Activated gamma-delta T cell treated with anti-CD3 and anti-CD28 coated beads, Interleukin-2, amount 50 U/mL, for 16 hours (primary cell): ENCODE data around the gene KCNH8.

Experiments used
- DNase-seq: peaks from one replicate; pipeline ENCODE4 v3.0.0-alpha.2; 2020; ENCODE audit warnings: low read depth

The KCNH8 gene

DNA sequence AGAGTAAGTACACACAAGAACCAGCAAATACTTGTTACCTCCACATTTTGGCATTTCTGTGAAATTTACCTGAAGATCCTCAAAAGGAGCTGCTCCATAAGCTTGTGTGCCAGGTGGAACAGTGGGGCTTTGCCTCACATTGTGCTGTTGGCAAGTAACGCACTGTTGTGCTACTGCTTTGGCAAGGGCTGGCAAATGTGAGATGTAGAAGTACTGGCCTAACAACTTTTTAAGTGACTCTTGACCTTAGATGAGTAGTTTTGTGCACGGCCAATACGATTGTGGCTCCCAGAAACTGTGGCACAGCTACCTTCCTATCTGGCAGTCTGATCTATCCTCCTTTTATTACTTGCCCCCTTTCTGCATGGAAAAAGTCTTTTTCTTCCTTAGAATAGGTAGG, 337.0 kb downstream of the KCNH8 start:
- DNase-seq, result no peak

DNA sequence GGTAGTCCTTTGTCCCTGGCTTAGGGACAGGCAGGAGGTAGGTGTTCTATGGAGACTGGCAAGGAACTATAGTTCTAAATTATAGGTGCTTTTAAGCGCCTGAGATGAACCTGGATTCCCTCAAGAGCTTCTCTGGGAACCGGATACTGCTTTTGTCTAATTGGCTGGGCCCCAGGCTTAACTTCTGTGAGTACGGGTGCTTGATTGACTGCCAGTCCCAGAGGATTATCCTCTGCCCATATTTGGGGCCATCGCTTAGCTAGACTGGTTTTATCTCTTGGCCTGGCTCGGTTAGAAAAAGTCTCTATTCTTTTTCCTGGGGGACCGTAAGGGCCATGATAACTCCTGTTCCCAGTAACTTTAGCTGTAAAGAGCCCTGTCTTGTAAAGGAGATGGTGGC, 339.1 kb downstream of the KCNH8 start:
- no peak for DNase-seq

DNA sequence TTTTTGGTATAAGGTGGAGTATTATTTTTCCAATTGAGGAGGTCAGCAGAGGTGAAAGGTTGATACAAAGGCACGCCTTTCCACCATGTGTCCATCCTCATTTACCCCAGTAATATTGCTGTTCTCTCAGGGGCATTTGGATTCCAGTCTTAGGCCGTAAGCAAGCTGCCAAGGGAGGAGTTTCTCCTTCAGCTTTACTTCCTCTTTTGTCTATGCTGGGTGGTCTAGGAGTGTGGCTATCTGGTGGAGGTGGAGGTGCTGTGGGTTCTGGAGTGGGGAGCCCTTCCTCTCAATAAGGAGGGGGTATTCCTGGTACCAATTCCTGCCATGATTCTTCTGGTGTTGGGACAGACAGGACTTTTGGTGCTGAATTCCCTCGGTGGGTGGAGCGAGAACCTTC, 340.6 kb downstream of the KCNH8 start:
- no peak for DNase-seq

DNA sequence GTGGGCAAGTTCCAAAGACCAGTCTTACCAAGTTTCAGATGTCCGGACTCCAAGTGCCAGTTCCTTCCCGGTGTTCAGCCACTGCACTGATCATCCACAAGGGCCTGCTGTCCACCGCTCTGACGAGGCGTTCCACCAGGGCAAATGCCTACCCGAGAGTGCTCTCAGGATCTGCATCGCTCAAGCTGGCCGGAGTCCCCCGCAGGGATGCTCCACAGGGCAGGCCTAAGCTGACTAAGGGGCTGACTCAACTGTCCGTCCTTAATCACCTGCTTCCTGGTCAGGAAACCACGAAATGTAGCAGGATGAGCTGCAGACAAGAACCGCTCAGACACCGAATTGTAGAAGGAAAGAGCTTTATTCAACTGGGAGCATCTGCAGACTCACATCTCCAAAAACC, 341.6 kb downstream of the KCNH8 start:
- DNase-seq, result no peak

DNA sequence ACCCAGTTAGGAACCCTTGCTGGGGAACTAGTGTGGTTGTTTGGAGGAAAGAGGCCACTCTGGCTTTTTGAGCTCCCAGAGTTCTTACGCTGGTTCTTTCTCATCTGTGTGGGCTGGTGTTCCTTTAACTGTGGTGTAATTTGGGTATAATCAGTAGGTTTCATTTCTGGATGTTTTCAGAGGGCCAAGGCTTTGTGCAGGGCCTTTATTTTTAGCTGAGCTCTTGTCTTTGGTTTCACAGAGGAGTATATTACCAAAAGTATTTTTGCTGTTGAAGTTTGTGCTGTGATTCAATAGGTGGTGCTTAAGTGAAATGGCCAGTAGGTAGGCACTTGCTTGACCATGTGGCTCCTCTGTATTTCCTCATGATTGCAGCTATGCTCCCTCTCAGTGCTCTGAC, 357.9 kb downstream of the KCNH8 start:
- DNase-seq, result no peak

DNA sequence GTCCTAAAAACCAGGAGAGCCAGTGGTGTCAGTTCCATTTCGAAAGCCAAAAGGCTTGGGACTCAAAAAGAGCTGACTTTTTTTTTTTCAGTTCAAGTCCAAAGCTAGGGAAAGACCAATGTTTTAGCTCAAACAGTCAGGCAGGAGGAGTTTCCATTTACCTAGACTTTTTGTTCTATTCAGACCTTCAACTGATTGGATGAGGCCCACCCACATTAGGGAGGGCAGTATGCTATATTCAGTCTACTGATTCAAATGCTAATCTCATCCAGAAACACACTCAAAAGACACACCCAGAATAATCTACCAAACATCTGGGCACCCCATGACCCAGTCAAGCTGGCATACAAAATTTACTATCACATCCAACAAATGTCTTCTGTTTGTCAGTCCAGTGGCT, 374.0 kb downstream of the KCNH8 start:
- no peak for DNase-seq

DNA sequence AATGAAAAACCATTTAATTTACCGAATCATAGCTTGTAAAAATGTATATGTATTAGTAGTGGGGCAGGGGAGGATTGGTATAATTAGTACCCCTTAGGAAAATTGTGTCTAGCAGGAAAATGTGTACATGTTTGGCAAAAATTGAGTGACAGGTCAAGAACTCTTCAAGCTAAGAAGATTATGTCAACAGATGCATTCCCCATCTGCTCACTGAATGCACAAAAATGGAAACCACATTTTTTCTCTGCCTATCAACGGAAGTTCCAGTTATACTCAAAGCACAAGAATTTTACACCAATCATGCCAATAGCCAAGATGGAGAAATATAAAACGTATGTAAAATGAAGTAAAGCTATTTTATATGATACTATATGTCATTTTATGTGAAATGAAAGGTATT, 377.8 kb downstream of the KCNH8 start:
- no peak for DNase-seq

DNA sequence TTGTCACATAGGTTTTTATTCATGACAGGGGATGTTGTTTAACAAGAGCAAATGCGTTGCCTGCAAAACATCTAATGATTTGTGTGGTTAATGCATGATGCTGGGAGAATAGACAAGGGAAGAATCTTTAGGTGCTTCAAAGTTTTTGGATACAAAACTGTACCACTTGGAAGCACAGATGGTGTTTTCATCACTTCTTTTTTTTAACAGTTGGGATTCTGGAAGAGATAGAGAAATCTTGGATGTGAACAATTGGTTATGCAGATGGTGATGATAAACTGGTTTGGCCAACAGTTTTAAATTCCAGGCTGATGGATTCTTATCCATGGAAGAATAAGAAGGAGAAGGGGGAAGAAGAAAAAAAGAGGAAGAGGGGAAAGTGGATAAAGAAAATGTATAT, 379.4 kb downstream of the KCNH8 start:
- DNase-seq, result no peak

DNA sequence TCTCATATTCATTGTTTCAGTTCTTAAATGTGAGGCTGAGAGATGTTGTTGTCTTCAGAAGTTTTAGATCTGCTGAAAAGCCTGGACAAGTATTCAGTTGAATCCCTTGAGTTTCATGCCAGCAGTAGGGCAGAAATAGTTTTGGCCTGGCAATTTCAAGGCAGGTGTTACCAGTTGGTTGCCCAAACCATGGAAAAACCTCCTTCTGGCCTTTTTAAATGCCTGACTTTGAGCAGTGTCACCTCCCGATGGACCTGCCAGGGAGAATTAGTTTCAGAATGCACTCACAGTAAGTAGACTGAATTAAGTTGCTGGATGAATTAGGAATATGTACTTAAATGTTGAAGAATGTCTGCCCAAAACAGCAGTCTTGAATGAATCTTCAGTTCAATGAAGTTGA, 383.1 kb downstream of the KCNH8 start:
- no peak for DNase-seq

DNA sequence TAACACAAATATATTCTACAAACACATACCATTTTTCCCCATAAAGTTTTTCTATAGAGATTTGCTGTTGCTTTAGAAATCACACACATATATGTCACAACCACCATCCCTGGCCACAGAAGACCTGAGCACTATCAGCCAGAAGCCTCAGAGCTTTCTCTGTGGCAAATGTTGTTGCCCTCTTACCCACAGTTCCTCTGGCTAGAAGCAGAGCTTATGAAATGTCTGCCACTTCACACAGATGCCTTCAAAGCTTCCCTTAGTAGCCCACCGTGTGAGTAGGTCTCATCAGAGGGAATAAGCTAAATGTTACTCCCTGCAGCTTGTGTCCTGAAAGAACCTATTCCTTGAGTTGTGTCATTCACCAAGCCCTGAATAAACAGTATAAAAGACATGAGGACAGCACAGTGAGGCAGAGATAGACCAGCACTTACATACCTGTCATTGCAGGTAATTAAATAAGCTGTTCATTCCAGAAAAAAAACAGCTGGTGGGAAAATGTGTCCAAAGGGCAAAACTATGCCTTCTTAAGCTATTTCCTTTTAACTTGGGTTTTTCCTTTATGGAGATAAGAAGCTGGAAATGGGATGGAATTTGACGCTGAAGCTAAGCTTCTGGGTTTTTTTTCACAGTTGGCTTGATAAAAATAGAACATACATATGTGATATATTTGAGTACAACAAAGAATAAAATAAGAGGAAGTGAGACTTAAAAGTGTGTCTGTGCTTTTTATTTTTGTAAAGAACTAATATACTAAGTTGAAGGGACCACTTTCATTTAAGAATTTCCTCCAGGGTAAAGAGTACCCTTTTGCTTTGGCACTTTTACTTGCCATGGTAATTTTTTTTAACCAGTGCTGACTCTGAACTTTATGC, 391.4 kb downstream of the KCNH8 start:
- DNase-seq, result no peak

DNA sequence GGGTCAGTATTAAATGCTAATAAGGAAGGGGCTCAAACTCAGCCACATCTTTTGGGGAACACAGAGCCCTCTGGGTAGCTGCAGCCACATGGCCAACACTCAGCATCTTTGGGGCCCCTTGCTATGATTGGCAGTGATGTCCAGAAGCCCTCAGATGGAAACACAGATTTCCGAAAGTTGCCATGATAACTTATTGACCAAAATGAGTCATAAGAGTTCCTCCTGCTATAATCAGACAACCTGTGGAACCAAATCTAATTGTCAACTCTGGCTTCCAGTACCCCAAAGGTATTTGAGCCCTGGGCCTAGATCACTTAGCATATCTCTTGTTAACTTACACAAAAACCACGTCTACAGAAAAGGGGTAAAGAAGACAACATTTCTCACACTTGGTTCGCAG, 392.2 kb downstream of the KCNH8 start:
- no peak for DNase-seq

DNA sequence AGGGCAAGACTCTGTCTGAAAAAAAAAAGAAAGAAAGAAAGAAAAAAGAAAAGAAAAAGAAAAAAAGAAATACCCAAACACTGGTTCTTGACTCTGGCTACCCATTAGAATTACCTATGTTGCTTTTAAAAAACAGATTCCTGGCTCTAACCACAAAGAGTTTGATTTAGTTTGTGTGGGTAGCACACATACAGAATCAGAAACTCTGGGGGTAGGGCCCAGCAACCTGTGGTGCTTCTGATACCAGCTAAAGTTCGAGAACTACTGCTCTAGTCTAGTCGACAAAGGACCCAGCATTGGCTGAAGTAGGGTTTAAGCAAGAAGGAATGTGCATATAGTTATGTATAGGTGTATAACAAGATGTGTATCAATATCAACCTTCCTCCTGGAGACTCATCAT, 393.0 kb downstream of the KCNH8 start:
- DNase-seq, result no peak

DNA sequence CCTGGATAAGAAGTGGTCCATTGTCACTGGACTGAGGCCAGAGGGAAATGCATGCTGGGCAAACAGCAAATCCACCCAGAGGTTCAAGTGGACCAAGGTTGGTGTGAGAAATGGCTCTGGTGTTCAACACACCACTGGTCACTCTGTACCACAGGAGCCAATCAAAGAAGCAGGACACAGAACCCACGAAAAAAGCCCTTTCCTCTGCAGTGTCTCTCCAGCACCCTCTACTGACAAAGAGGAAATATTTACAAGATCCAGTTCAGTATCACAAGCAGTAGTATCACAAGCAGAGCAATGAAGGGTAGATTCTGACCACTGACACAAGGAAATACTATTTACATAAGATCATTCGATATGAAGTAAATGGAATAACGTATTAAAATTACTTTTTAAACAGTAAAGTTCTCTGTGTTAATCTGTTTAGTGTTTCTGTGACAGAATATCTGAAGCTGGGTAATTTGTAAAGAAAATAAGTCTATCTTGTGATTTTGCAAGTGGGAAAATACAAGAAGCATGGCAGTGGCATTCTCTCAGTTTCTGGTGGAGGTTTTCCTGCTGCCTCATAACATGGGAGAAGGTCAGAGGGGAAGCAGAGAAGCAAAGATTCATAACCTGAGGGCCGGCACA, 395.0 kb downstream of the KCNH8 start:
- DNase-seq, result no peak

DNA sequence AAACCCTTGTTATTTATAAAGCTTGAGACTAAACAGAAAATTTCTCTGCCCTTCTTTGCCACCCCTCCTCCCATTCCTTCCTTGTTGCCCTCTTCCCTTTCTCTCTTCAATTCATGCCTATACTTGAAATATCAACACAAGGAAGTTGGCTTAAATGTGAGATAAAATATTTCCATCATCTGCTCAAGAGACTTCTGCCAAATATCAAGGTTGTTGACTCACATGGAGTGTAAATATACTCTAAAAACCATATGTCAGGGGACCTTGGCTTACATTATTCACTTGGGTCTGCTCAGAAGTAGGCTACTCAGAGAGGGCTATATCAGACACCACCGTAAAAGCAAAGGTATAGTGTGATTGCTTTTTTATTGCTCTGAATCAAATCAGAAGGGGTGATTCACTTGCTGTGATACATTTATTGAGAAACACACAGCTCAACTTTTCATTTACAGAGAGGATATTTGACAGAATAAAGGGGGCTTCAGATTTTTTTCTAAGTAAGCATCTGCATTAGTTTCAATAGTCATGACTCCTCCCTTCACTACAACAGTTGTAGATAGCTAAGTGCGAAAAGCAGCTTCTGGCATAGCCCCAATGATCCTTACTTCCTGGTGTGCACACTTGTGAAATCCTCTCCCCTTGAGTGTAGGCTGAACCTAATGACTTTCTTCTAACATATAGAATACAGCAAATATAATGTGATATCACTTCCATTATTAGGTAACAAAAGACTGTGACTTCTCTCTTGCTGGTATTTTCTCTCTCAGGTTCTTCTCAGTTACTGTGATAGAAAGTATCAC, 399.6 kb downstream of the KCNH8 start:
- no peak for DNase-seq

DNA sequence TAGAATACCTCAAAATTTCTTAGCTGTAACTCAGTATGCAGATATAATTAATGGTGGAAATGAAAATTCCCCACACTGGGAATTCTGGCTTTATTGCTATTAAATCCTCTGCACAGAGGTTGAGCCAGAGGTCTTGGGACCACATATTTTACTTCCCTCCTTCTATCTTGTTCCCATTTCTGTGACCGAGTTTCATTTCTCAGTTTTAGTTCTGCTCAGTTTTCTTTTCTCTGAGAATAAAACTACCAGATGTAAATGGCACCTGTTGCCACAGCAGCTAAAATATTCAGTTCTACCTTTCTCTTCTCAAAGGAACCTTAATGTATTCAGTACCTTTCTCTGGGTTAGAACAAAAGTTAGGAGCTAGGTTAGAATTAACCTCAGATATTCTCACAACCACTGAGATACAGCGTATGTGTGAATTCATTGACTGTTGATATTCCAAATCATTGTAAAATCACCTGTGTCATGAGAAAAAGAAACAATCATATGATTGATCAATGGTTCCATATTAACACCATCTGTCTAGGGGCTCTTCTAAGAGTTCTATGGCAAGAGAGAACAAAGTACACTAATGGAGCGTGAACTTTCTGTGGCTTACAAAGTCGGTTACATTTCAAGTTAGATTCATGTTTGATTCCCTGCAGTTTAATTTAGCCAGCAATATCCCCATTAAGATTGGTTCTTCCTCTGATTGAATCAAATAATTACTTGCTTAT, 411.6 kb downstream of the KCNH8 start:
- DNase-seq, result no peak

DNA sequence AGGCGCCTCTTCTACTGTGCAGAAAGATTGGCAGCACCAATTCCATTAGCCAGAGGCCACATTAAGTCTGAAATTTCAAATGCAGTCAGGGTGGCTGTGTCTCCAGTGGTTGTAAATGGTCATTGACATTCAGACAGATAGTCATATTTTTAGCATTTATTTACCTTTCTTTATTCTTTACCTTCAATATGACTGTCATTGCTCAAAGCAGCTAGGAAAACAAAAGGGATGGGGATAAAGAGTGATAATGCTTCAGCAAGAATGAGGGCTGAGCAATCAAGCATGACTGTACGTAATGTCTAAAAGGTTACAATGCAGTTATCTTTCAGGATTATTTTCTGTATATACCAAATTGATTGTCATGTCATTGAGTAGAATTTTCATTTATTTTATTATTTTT, 425.3 kb downstream of the KCNH8 start:
- no peak for DNase-seq

DNA sequence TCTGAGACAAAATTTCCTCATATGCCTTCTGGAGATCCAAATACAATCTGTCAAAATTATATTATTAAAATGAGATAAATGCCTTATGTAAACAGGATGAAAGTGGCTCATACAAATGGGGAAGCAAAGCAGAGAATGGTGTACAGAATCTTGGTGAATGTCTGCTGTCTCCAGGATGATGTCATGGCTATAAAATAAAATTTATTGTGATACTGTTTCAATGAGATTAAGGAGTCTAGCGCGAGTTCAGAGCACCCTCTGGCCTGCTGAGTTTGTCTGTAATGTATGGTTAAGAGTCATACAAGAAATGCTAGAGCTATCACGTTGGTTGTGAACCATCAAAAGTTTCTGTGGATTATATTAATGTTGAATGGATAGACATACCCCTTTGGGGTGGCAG, 426.0 kb downstream of the KCNH8 start:
- DNase-seq, result no peak

DNA sequence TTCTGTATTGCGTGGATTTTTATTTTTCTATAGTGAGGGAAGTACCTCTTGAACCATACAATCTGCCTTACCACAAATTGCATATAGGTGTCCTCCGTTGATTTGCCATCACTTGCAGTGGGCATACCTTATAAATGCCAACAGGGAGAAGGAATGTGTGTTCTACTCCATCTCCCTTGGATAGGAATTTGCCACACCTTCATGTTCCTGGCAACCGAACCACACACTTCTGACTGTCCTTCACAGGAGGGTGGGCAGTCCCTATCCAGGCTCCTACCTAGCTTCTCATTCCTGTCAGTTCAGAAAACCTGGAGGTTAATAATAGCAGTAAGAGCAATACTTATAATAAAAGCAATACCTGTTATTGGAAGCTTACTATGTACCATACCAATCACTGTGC, 428.0 kb downstream of the KCNH8 start:
- no peak for DNase-seq
